ENCODE results near the gene B4GAT1. TPM values are rescaled to one million over a fixed set of nuclear protein-coding genes. Genes with fewer than 3 reads are reported as not detected.
"Not testable (repeated sequence)": the region's sequence is repeated elsewhere in the genome, so short reads cannot be mapped to it uniquely, and the experiment has no call there.

B4GAT1 gene
- total RNA-seq, 1 donor from 2014 or later: 24.5 TPM

- Histone ChIP-seq H3K4me3 (ENCODE audit: low read length in 3 of 3) (peak overlapping the region; percentile 65 to 74 (median 69)), H3K36me3 (ENCODE audit: control insufficient read depth in 3 of 3, insufficient read depth in 3 of 3, low read length in 3 of 3) (no peaks in the 10 kb centered on the region), H3K27ac (ENCODE audit: low read depth, low read length) (peak overlapping the region; percentile 82), H3K4me1 (ENCODE audit: control insufficient read depth in 3 of 3, insufficient read depth in 3 of 3, low read length in 3 of 3) (peaks cover 21 to 44% (median 33%) of the 10 kb centered on the region in 3 donors), H3K9me3 (ENCODE audit: control insufficient read depth in 3 of 3, low read length in 3 of 3) (no peaks in the 10 kb centered on the region), H3K9ac (ENCODE audit: low read depth in 1 of 3, low read length in 3 of 3) (peak overlapping the region; percentile 57 to 78 (median 62)), H3K27me3 (ENCODE audit: control insufficient read depth in 3 of 3, insufficient read depth in 3 of 3, low read length in 3 of 3) (peaks cover 18 to 27% (median 22%) of the 10 kb centered on the region in 3 donors)
These were observed 32.6 kb downstream of the B4GAT1 start for GRCh38 chr11:66314561-66315497.

GRCh38 chr11:66314186-66314501 lies 33.3 kb downstream of the B4GAT1 start:
- Histone ChIP-seq H3K4me1 (ENCODE audit: control insufficient read depth in 3 of 3, insufficient read depth in 3 of 3, low read length in 3 of 3) (peaks cover 21 to 44% (median 33%) of the 10 kb centered on the region in 3 donors), H3K9ac (ENCODE audit: low read depth in 1 of 3, low read length in 3 of 3) (peak overlapping the region in 2 of 3 donors; percentile 43 to 78), H3K9me3 (ENCODE audit: control insufficient read depth in 3 of 3, low read length in 3 of 3) (no peaks in the 10 kb centered on the region), H3K36me3 (ENCODE audit: control insufficient read depth in 3 of 3, insufficient read depth in 3 of 3, low read length in 3 of 3) (no peaks in the 10 kb centered on the region), H3K27me3 (ENCODE audit: control insufficient read depth in 3 of 3, insufficient read depth in 3 of 3, low read length in 3 of 3) (peaks cover 18 to 27% (median 22%) of the 10 kb centered on the region in 3 donors), H3K27ac (ENCODE audit: low read depth, low read length) (peak overlapping the region; percentile 82), H3K4me3 (ENCODE audit: low read length in 3 of 3) (peak overlapping the region; percentile 17 to 74 (median 69))

GRCh38 chr11:66313321-66314185 lies 33.9 kb downstream of the B4GAT1 start:
- Histone ChIP-seq H3K9me3 (ENCODE audit: control insufficient read depth in 3 of 3, low read length in 3 of 3) (no peaks in the 10 kb centered on the region), H3K36me3 (ENCODE audit: control insufficient read depth in 3 of 3, insufficient read depth in 3 of 3, low read length in 3 of 3) (no peaks in the 10 kb centered on the region), H3K9ac (ENCODE audit: low read depth in 1 of 3, low read length in 3 of 3) (peak overlapping the region; percentile 43 to 78 (median 59)), H3K4me3 (ENCODE audit: low read length in 3 of 3) (peak overlapping the region; percentile 57 to 74 (median 69)), H3K27ac (ENCODE audit: low read depth, low read length) (peak overlapping the region; percentile 82), H3K4me1 (ENCODE audit: control insufficient read depth in 3 of 3, insufficient read depth in 3 of 3, low read length in 3 of 3) (peaks cover 18 to 42% (median 31%) of the 10 kb centered on the region in 3 donors), H3K27me3 (ENCODE audit: control insufficient read depth in 3 of 3, insufficient read depth in 3 of 3, low read length in 3 of 3) (peaks cover 18 to 27% (median 22%) of the 10 kb centered on the region in 3 donors)

- H3K9me3 ChIP-seq (ENCODE audit: control insufficient read depth in 3 of 3, low read length in 3 of 3): no peaks in the 10 kb centered on the region
- H3K27ac ChIP-seq (ENCODE audit: low read depth, low read length): peak overlapping the region; percentile 82
- peaks cover 18 to 27% (median 22%) of the 10 kb centered on the region in 3 donors for H3K27me3 ChIP-seq (ENCODE audit: control insufficient read depth in 3 of 3, insufficient read depth in 3 of 3, low read length in 3 of 3)
- H3K4me3 ChIP-seq (ENCODE audit: low read length in 3 of 3): peak overlapping the region; percentile 82 to 91 (median 87)
- no peaks in the 10 kb centered on the region for H3K36me3 ChIP-seq (ENCODE audit: control insufficient read depth in 3 of 3, insufficient read depth in 3 of 3, low read length in 3 of 3)
- H3K9ac ChIP-seq (ENCODE audit: low read depth in 1 of 3, low read length in 3 of 3): peak overlapping the region; percentile 59 to 81 (median 68)
- peaks cover 11 to 34% (median 24%) of the 10 kb centered on the region in 3 donors for H3K4me1 ChIP-seq (ENCODE audit: control insufficient read depth in 3 of 3, insufficient read depth in 3 of 3, low read length in 3 of 3)
These were observed 34.7 kb downstream of the B4GAT1 start for GRCh38 chr11:66312549-66313320.

- peaks cover 11 to 29% (median 21%) of the 10 kb centered on the region in 3 donors for H3K4me1 ChIP-seq (ENCODE audit: control insufficient read depth in 3 of 3, insufficient read depth in 3 of 3, low read length in 3 of 3)
- H3K27me3 ChIP-seq (ENCODE audit: control insufficient read depth in 3 of 3, insufficient read depth in 3 of 3, low read length in 3 of 3): peaks cover 18 to 27% (median 22%) of the 10 kb centered on the region in 3 donors
- peak overlapping the region; percentile 73 for H3K27ac ChIP-seq (ENCODE audit: low read depth, low read length)
- peak overlapping the region; percentile 53 to 81 (median 68) for H3K9ac ChIP-seq (ENCODE audit: low read depth in 1 of 3, low read length in 3 of 3)
- peak overlapping the region; percentile 82 to 91 (median 87) for H3K4me3 ChIP-seq (ENCODE audit: low read length in 3 of 3)
- no peaks in the 10 kb centered on the region for H3K36me3 ChIP-seq (ENCODE audit: control insufficient read depth in 3 of 3, insufficient read depth in 3 of 3, low read length in 3 of 3)
- H3K9me3 ChIP-seq (ENCODE audit: control insufficient read depth in 3 of 3, low read length in 3 of 3): no peaks in the 10 kb centered on the region
These were observed 35.4 kb downstream of the B4GAT1 start for GRCh38 chr11:66311965-66312548.

- Histone ChIP-seq H3K4me1 (ENCODE audit: control insufficient read depth in 3 of 3, insufficient read depth in 3 of 3, low read length in 3 of 3) (peaks cover 11 to 29% (median 21%) of the 10 kb centered on the region in 3 donors), H3K27me3 (ENCODE audit: control insufficient read depth in 3 of 3, insufficient read depth in 3 of 3, low read length in 3 of 3) (peaks cover 18 to 24% (median 19%) of the 10 kb centered on the region in 3 donors), H3K27ac (ENCODE audit: low read depth, low read length) (peak overlapping the region; percentile 73), H3K36me3 (ENCODE audit: control insufficient read depth in 3 of 3, insufficient read depth in 3 of 3, low read length in 3 of 3) (no peaks in the 10 kb centered on the region), H3K9ac (ENCODE audit: low read depth in 1 of 3, low read length in 3 of 3) (peak overlapping the region in 2 of 3 donors; percentile 68 to 81), H3K9me3 (ENCODE audit: control insufficient read depth in 3 of 3, low read length in 3 of 3) (no peaks in the 10 kb centered on the region), H3K4me3 (ENCODE audit: low read length in 3 of 3) (peak overlapping the region in 2 of 3 donors; percentile 87 to 91)
These were observed 35.9 kb downstream of the B4GAT1 start for GRCh38 chr11:66311470-66311964.

- peaks cover 11 to 23% (median 16%) of the 10 kb centered on the region in 3 donors for H3K4me1 ChIP-seq (ENCODE audit: control insufficient read depth in 3 of 3, insufficient read depth in 3 of 3, low read length in 3 of 3)
- not testable (repeated sequence) for H3K27ac ChIP-seq (ENCODE audit: low read depth, low read length); H3K9me3 ChIP-seq (ENCODE audit: control insufficient read depth in 3 of 3, low read length in 3 of 3); H3K36me3 ChIP-seq (ENCODE audit: control insufficient read depth in 3 of 3, insufficient read depth in 3 of 3, low read length in 3 of 3); H3K4me3 ChIP-seq (ENCODE audit: low read length in 3 of 3); H3K9ac ChIP-seq (ENCODE audit: low read depth in 1 of 3, low read length in 3 of 3)
- peaks cover 13 to 18% (median 13%) of the 10 kb centered on the region in 3 donors for H3K27me3 ChIP-seq (ENCODE audit: control insufficient read depth in 3 of 3, insufficient read depth in 3 of 3, low read length in 3 of 3)
These were observed 36.5 kb downstream of the B4GAT1 start for GRCh38 chr11:66310803-66311440.

- Histone ChIP-seq H3K4me1 (ENCODE audit: control insufficient read depth in 3 of 3, insufficient read depth in 3 of 3, low read length in 3 of 3) (peaks cover 9 to 17% (median 16%) of the 10 kb centered on the region in 3 donors), H3K27me3 (ENCODE audit: control insufficient read depth in 3 of 3, insufficient read depth in 3 of 3, low read length in 3 of 3) (peaks cover 7 to 13% (median 7%) of the 10 kb centered on the region in 3 donors), H3K36me3 (ENCODE audit: control insufficient read depth in 3 of 3, insufficient read depth in 3 of 3, low read length in 3 of 3) (no peaks in the 10 kb centered on the region)
These were observed 37.1 kb downstream of the B4GAT1 start for GRCh38 chr11:66310324-66310723.

More at GRCh38 chr11:66310324-66310723, 37.1 kb downstream of the B4GAT1 start:
- no peak overlapping the region for H3K9ac ChIP-seq (ENCODE audit: low read depth in 1 of 3, low read length in 3 of 3)
- H3K27ac ChIP-seq (ENCODE audit: low read depth, low read length): no peak overlapping the region
- no peaks in the 10 kb centered on the region for H3K9me3 ChIP-seq (ENCODE audit: control insufficient read depth in 3 of 3, low read length in 3 of 3)
- H3K4me3 ChIP-seq (ENCODE audit: low read length in 3 of 3): no peak overlapping the region

All from skeletal muscle tissue (tissue), 4 donors.